Stimulated activated CD8-positive, alpha-beta memory T cell treated with anti-CD3 and anti-CD28 coated beads, Interleukin-7, amount 100 ng/mL, for 48 hours (primary cell): ENCODE data around the gene PTH2.

Experiments
- DNase-seq, 2 donors: peaks; one replicate each; pipeline ENCODE4 v3.0.0-alpha.2; 2020; ENCODE audit warnings: low read depth in 1 of 2; ENCODE audit errors: extremely low read depth in 1 of 2

The PTH2 gene

GRCh38 chr19:49415102-49415809 lies 8.0 kb downstream of the PTH2 start:
- DNase-seq, result no peak

- DNase-seq, result no peak
Observed at GRCh38 chr19:49414256-49414655, 9.0 kb downstream of the PTH2 start.

- DNase-seq, result no peak
Observed at GRCh38 chr19:49413348-49413747, 9.9 kb downstream of the PTH2 start.

- DNase-seq, result no peak
Observed at GRCh38 chr19:49411681-49412326, 11.4 kb downstream of the PTH2 start.

GRCh38 chr19:49409441-49410029 lies 13.7 kb downstream of the PTH2 start:
- DNase-seq, result no peak

- DNase-seq, result no peak
Observed at GRCh38 chr19:49408816-49409440, 14.3 kb downstream of the PTH2 start.

- DNase-seq, result no peak
Observed at GRCh38 chr19:49407482-49408015, 15.7 kb downstream of the PTH2 start.

- DNase-seq, result no peak
Observed at GRCh38 chr19:49407079-49407478, 16.2 kb downstream of the PTH2 start.

GRCh38 chr19:49403404-49404187 lies 19.6 kb downstream of the PTH2 start:
- no peak for DNase-seq

GRCh38 chr19:49400029-49400428 lies 23.2 kb downstream of the PTH2 start:
- DNase-seq, result no peak

GRCh38 chr19:49398931-49399330 lies 24.3 kb downstream of the PTH2 start:
- DNase-seq, result no peak

GRCh38 chr19:49398001-49398615 lies 25.1 kb downstream of the PTH2 start:
- DNase-seq, result no peak

GRCh38 chr19:49396738-49397505 lies 26.3 kb downstream of the PTH2 start:
- no peak for DNase-seq

GRCh38 chr19:49395581-49396407 lies 27.4 kb downstream of the PTH2 start:
- DNase-seq, result no peak

- DNase-seq, result no peak
Observed at GRCh38 chr19:49393881-49394280, 29.4 kb downstream of the PTH2 start.

GRCh38 chr19:49391581-49392399 lies 31.5 kb downstream of the PTH2 start:
- peak; percentile 39 to 55 for DNase-seq

GRCh38 chr19:49390929-49391359 lies 32.3 kb downstream of the PTH2 start:
- DNase-seq, result no peak
